Caco-2 (cell line): ENCODE results near the gene ROBO1. TPM values are rescaled to one million over a fixed set of nuclear protein-coding genes. Genes with fewer than 3 reads are reported as not detected.

ENCODE experiments used
- BruUV-seq: library from RNA; stranded (reverse); fragments of 400-500 nt; replicated peaks from 2 replicates; lab custom pipeline; 2021; lab: Mats Ljungman, UMichigan
- CTCF ChIA-PET: fragments of 300-600 bp; sonication (Branson Sonifier 250); formaldehyde crosslinking; loops from one replicate; lab custom pipeline; 2022; ENCODE audit warnings: antibody characterized with exemption; lab: Charles Lee
- POLR2A ChIA-PET: fragments of 300-600 bp; sonication (Branson Sonifier 250); formaldehyde crosslinking; loops from one replicate; lab custom pipeline; 2022; ENCODE audit warnings: antibody characterized with exemption; lab: Charles Lee
- DNase-seq, 2 experiments: peaks; one replicate each; pipeline versions ENCODE4 v3.0.0 to v3.0.0-alpha.2; 2020 to 2022
- H3K27me3 ChIP-seq: replicated peaks from 2 replicates; pipeline ENCODE4 v1.6.0; 2011; ENCODE audit warnings: low read length; ENCODE audit not compliant: control insufficient read depth, insufficient read depth
- H3K36me3 ChIP-seq: 2 replicates; pipeline ENCODE4 v1.5.1; 2011; ENCODE audit warnings: low read length; ENCODE audit not compliant: control insufficient read depth, insufficient read depth
- H3K4me1 ChIP-seq: fragments of 250-450 bp; sonication (Bioruptor Pico); 2 replicates; pipeline ENCODE4 v1.5.1; 2020; ENCODE audit warnings: mild to moderate bottlenecking
- H3K4me3 ChIP-seq: 2 replicates; pipeline ENCODE4 v1.5.1; 2011; ENCODE audit warnings: low read depth, mild to moderate bottlenecking, control low read depth, low read length
- H3K9me3 ChIP-seq: fragments of 250-450 bp; sonication (Bioruptor Pico); 2 replicates; pipeline ENCODE4 v1.5.1; 2020; ENCODE audit warnings: mild to moderate bottlenecking, moderate library complexity
- H3K27ac Mint-ChIP-seq: one replicate; pipeline ENCODE4 v1.8.0; 2022; ENCODE audit warnings: mixed read lengths; ENCODE audit not compliant: unreplicated experiment
- H3K27me3 Mint-ChIP-seq: one replicate; pipeline ENCODE4 v1.8.0; 2022; ENCODE audit warnings: mixed read lengths; ENCODE audit not compliant: insufficient read depth, unreplicated experiment
- H3K36me3 Mint-ChIP-seq: one replicate; pipeline ENCODE4 v1.8.0; 2022; ENCODE audit warnings: mild to moderate bottlenecking, mixed read lengths; ENCODE audit not compliant: insufficient read depth, unreplicated experiment
- H3K4me1 Mint-ChIP-seq: one replicate; pipeline ENCODE4 v1.8.0; 2022; ENCODE audit warnings: low read depth, mixed read lengths; ENCODE audit not compliant: unreplicated experiment
- H3K4me3 Mint-ChIP-seq: one replicate; pipeline ENCODE4 v1.8.0; 2022; ENCODE audit warnings: mild to moderate bottlenecking, moderate library complexity, mixed read lengths; ENCODE audit not compliant: unreplicated experiment
- H3K9me3 Mint-ChIP-seq: one replicate; pipeline ENCODE4 v1.8.0; 2022; ENCODE audit warnings: mixed read lengths; ENCODE audit not compliant: unreplicated experiment
- CTCF ChIP-seq, 2 experiments: fragments of 200-600 bp in 1 of 2; IDR thresholded peaks; 1 replicate in 1 of 2; 2 replicates in 1 of 2; pipeline versions ENCODE4 v1.5.1 to v1.8.0; 2011 to 2022; ENCODE audit warnings: antibody characterized with exemption in 1 of 2, control low read depth in 1 of 2, inconsistent platforms in 1 of 2, low read depth in 1 of 2, low read length in 1 of 2, mild to moderate bottlenecking in 1 of 2, moderate library complexity in 1 of 2; ENCODE audit not compliant: insufficient read depth in 1 of 2, severe bottlenecking in 1 of 2, unreplicated experiment in 1 of 2
- intact Hi-C: fragments of 100-400 bp; cut with micrococcal nuclease; formaldehyde crosslinking; loops from one replicate; pipeline ENCODE4 v1.10.0; 2022; ENCODE audit not compliant: unreplicated experiment
- total RNA-seq: library from RNA; stranded (reverse); gene quantifications from 2 replicates; pipeline ENCODE4 v1.2.3, GENCODE V29; 2022

Gene ROBO1
- total RNA-seq, 1 experiment from 2014 or later, result 1.8 TPM

- TF ChIP-seq CTCF (IDR thresholded peaks at IDR 0.05; ENCODE audit: insufficient read depth in 1 of 2, low read depth in 1 of 2, low read length in 1 of 2, severe bottlenecking in 1 of 2, unreplicated experiment in 1 of 2), result no peak
- Mint-ChIP-seq H3K27ac (no peak overlapping the region), H3K36me3 (no peaks in the 10 kb centered on the region), H3K4me3 (no peak overlapping the region), H3K9me3 (no peaks in the 10 kb centered on the region), H3K27me3 (no peaks in the 10 kb centered on the region), H3K4me1 (no peaks in the 10 kb centered on the region)
- H3K9me3 ChIP-seq, result no peaks in the 10 kb centered on the region
- H3K27me3 ChIP-seq, result no peaks in the 10 kb centered on the region
- no peaks in the 10 kb centered on the region for H3K36me3 ChIP-seq
- ChIA-PET CTCF (no interaction called here), POLR2A (no interaction called here)
- BruUV-seq, result no TSS peak
- no peaks in the 10 kb centered on the region for H3K4me1 ChIP-seq
- no peak for DNase-seq
- H3K4me3 ChIP-seq, result no peak overlapping the region
- intact Hi-C loops, result no loop called here
These were observed 975.6 kb downstream of the ROBO1 start for GRCh38 chr3:78792212-78792611.

- Histone ChIP-seq H3K36me3 (no peaks in the 10 kb centered on the region), H3K27me3 (no peaks in the 10 kb centered on the region), H3K4me3 (no peak overlapping the region), H3K9me3 (no peaks in the 10 kb centered on the region), H3K4me1 (no peaks in the 10 kb centered on the region)
- Mint-ChIP-seq H3K36me3 (no peaks in the 10 kb centered on the region), H3K27me3 (no peaks in the 10 kb centered on the region), H3K27ac (no peak overlapping the region), H3K4me3 (no peak overlapping the region), H3K9me3 (no peaks in the 10 kb centered on the region), H3K4me1 (no peaks in the 10 kb centered on the region)
- TF ChIP-seq CTCF (IDR thresholded peaks at IDR 0.05; ENCODE audit: insufficient read depth in 1 of 2, low read depth in 1 of 2, low read length in 1 of 2, severe bottlenecking in 1 of 2, unreplicated experiment in 1 of 2), result no peak
- ChIA-PET POLR2A (no interaction called here), CTCF (no interaction called here)
- no peak for DNase-seq
- BruUV-seq, result no TSS peak
- intact Hi-C loops, result no loop called here
These were observed 976.0 kb downstream of the ROBO1 start for GRCh38 chr3:78791753-78792152.

DNA sequence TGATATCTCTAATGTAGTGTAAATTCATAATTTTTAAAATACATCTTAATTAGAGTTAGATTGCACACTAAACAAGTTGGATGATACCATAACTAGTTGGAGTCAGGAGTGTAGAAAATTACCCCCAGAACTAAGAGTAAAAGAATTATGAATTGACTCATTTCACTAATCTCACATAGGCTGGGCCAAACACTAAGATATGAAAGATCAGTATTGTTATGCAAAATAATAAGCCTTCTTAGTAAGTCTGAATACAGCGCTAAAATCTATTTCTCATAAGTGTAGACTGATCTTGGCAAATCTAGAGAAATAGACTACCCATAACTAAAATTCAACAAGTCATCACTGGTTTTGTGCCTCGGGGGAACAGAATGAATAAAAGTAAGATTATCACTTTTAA, 979.0 kb downstream of the ROBO1 start:
- Histone ChIP-seq H3K4me1 (no peaks in the 10 kb centered on the region), H3K4me3 (no peak overlapping the region), H3K9me3 (no peaks in the 10 kb centered on the region), H3K36me3 (no peaks in the 10 kb centered on the region), H3K27me3 (no peaks in the 10 kb centered on the region)
- intact Hi-C loops, result no loop called here
- no peaks in the 10 kb centered on the region for H3K36me3 Mint-ChIP-seq
- no peak overlapping the region for H3K4me3 Mint-ChIP-seq
- DNase-seq, result no peak
- ChIA-PET POLR2A (no interaction called here), CTCF (no interaction called here)
- H3K9me3 Mint-ChIP-seq, result no peaks in the 10 kb centered on the region
- H3K27me3 Mint-ChIP-seq, result no peaks in the 10 kb centered on the region
- H3K4me1 Mint-ChIP-seq, result no peaks in the 10 kb centered on the region
- no peak overlapping the region for H3K27ac Mint-ChIP-seq
- TF ChIP-seq CTCF (IDR thresholded peaks at IDR 0.05; ENCODE audit: insufficient read depth in 1 of 2, low read depth in 1 of 2, low read length in 1 of 2, severe bottlenecking in 1 of 2, unreplicated experiment in 1 of 2), result no peak
- no TSS peak for BruUV-seq
